ENCODE measurements around the gene CADPS.

The CADPS gene

DNA sequence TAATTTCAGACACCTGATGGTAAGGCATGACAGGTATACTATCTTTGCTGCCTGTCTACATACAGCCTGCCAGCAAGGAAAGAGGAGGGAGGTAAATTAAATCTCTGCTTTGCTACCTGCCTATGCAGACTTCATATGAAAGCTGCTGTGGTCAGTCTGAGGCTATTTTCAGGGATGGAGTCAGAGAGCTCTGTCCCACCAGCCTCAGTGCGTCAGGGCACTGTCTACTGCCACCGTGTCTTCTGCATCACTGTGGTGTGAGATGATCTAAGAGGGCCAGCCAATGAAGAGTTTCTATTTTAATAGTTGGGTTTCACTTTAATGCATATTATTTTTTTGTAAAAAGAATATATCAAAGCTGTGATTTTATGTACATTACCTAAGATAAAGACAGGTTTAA lies 125.6 kb downstream of the CADPS start:
- DNase-seq (ENCODE audit: low spot score): no peak

DNA sequence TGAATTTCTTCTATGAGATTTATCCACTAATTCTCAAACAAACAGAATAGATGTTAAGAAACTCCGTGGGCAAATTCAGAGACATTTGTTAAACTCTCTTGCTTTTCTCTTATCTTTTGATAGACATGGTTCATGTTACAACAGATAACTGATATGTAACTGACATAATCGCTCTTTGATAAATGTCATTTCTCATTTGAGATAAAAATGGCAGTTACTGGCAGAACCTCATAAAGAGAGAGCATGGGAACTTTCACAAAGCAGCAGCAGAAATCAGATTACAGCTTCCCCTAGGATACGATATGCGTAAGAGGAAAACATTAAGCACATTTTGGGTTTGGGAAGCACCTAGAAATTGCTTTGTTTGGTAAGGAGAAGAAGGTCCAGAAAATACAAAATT lies 126.1 kb downstream of the CADPS start:
- no peak for DNase-seq (ENCODE audit: low spot score)

DNA sequence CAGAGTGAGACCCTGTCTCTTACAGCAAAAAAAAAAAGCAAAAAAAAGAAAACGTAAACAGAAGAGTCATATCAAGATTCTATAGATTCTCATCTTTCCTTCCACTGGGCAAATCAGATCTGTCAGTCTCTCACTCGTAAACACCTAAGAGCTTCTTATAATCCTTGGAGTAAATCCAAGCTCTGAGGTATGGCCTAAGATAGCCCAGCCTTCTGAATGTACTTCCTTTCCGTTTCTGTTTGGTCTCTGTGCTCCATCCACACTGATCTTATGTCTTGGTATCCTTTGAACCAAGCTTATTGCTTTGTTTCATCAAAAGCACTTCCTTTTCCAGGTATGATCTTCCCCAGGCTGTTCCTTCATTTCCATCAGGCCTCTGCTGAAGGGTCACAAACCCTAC lies 137.8 kb downstream of the CADPS start:
- no peak for DNase-seq (ENCODE audit: low spot score)

DNA sequence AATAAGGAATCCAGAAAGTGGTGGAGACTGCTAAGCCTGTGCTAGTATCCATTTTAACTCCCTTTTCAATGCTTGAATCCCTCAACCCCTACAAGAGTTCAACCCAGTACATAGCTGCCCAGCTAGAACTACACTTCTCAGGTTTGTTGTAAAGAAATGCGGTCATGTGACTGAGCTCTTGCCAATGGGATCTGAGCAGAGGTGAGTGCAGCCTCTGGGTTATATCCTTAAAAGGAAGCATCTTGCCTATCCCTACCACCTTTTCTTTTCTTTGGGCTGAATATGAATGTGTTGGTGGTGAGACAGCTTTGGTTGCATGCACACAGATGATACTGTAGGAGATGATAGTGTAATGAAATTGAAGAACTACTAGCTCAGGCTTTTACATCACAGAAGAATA lies 139.7 kb downstream of the CADPS start:
- no peak for DNase-seq (ENCODE audit: low spot score)

DNA sequence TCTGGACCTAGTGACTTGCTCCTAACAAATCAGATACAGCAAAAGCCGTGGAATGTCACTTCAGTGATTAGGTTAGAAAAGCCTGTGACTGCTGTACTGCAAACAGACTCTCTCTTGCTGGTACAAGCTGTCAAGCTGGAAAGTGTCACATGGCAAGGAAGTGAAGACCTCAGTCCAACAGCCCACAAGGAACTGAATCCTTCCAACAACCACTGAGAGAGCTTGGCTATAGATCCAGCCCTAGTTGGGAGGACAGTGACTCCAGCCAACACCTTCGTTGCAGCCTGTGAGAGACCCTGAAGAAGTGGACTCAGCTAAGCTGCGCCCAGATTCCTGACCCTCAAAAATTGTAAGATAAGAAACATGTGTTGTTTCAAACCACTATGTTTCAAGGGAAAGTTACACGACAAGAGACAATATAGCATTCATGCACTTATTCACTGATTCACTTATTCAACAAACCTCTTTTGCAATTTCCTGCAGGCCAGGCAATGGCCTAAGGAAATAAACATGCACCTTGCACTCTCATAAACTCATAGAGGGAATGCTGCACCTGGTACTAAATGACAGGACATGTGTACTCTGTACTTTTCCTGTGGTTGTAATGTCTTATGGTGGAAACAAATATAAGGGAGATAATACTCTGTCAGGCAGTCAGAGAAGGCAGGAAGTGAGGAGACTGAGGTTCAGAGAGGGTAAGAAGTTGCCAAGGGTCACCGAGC lies 142.9 kb downstream of the CADPS start:
- DNase-seq (ENCODE audit: low spot score): no peak

DNA sequence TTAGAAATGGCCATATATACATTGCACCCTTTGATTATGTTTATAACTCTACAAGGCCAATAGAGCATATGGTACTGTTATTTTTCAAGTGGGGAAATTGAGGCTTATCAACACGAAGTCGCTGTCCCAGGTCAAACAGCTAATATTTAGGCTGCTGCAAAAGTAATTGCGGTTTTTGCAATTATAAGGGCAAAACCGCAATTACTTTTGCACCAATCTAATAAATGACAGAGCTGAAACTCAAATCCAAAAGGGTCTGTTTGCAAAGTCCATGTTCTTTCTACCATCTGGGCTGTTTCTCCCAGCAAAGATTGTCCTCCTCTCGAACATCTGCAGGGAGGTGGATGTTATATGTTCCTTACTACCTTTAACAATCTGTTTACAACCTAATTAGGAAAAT lies 147.2 kb downstream of the CADPS start:
- DNase-seq (ENCODE audit: low spot score): no peak

DNA sequence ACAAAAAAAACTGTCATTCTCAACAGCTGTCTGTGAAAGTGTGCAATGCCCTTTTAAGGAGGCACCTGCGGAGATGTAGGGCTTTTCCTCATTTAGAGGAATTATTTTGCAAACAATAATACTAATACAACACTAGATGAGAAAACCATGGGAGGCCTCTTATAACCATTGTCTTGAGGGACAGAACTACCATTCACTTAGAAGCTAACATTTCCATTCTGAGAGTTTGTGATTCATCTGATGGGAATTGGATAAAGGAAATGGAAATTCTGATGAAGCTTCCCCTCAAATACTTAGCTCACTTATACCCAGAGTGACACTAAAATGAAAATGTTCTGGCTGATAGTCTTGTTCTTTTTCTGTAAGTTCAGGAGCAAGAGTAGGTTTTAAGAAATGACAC lies 147.7 kb downstream of the CADPS start:
- peak; percentile 5 for DNase-seq (ENCODE audit: low spot score)

DNA sequence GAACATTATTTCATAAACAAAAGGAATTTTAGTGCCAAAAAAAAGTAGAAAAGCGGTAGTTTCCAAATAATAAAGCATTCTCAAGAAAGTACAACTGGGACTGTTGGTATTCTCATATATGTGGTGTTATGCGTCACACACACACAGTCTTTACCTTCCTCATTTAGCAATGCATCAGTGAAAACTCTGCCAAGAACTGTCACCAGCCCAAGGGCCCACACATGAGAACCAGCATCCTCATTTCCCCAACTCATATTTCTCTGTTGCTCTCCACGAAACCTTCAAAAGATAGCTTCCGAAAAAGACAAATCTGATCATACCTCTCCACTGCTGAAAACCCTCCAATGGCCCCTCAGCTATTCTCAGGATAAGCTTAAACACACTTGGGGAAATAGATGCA lies 150.7 kb downstream of the CADPS start:
- no peak for DNase-seq (ENCODE audit: low spot score)

DNA sequence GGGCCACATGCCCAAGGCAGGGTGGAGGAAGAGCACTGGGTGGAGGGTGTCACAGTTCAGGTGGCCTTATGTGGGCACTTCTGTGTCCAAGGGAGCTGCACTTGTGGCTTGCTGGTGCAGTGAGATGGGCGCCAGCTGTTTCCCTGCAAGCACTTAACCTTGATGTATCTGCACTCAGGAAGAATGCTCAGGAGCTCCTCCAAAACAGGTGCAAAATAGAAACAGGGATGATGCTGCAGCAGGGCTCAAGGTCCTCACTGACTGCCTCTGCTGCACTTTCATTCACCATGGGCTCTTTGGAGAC lies 151.3 kb downstream of the CADPS start:
- no peak for DNase-seq (ENCODE audit: low spot score)

DNA sequence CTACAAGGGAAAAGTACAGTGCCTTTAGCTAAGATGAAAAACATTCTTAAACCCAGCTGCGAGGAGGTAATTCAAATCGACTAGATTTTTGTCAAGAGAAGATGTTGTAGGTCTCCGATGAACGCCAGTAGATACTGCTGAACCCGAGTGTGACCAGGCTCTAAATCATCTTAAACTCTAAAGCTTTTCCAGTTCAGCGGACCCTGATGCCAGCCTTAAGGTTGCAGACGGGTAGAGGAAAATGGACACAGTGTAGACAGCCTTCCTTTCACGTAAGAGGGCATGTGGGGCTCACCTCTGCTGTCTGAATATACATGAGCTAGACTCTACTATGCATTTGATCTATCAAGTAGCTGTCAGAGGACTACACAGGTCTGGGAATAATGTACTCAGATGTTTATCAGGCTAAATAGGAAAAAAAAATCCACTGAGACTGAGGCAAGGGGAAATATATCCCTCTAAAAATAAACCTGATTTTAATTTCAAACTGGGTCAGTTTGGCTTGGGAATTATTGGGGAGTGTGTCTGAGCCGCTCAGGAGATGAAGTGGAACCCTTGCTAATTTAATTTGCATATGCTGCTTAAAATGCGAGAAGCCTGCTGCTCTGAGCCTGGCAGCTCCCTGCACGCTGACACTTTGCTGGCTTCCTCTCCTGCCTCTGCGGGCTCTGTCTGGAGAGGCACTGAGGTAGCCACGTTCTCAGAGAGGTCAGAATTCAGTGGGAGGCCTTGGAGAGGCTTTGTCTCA lies 151.9 kb downstream of the CADPS start:
- DNase-seq (ENCODE audit: low spot score): no peak

DNA sequence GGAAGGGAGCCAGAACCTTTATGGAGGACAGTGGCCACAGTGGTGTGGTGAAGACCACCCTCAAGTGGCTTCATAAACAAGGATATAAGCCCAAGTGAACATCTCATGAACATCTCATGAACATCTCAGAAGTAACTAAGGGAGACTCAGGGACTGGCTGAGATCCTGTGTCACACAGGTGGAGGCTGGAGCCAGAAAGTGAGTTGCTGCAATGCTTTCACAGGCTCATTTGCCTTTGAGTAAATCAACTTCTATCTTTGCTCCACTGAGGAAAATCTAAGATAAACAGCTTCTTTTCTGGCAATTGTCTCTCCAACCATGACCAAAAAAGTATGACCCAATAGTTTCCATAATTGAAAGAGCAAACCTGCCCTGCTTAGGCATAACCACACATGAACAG lies 152.9 kb downstream of the CADPS start:
- no peak for DNase-seq (ENCODE audit: low spot score)

DNA sequence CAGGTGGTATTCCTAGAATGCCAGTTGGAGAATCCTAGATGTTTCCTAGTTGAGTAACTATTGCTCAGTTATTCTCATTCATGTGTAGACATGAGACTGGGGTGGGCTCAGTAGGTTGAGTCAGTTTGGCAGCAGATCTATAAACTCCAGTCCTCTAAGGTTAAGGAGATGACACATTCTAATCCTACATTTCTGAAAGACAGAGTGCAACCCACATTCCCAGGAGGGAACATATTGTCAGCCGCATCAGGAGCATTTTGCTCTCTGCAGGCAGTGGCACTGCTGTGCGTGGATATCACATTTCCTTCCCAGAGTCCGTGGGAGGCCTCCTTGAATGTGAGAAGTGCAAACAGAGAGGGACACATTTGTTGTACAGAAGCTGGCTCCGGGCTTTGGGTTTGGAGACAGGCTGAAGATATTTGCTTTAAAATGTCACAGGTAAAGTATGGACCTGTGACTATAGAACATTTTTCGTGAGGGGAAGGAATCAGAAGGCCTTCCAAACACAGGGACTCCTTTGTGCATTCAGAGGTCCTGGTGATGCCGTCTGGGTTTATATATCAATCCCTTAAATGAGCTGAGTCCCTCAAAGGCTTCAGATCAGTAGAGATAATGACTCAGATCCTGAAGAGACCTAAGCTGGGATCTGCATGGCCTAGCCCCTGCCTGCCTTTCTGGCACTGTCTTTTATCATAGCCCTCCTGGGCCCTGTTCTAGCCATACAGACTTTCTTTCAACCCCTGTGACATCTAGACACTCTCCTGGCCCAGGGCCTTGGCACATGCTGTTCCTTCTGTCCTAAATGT lies 156.5 kb downstream of the CADPS start:
- no peak for DNase-seq (ENCODE audit: low spot score)

DNA sequence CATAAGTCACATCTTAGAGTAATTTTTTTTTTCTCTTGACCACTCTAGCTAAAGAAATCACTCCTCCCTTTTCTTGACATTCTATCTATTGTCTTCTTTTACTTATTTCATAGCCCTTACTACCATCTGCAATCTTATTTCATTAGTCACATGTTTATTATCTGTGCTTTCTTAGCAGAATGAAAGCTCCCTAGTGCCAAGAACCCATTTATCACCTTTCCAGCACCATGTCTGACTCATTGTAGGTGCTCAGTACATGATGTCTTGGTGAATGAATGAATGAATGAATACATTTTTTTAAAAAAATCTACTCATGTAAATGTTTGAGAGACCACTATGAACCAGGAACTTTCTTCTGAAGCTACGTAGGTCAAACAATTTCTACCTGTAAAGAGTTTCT lies 157.2 kb downstream of the CADPS start:
- no peak for DNase-seq (ENCODE audit: low spot score)

DNA sequence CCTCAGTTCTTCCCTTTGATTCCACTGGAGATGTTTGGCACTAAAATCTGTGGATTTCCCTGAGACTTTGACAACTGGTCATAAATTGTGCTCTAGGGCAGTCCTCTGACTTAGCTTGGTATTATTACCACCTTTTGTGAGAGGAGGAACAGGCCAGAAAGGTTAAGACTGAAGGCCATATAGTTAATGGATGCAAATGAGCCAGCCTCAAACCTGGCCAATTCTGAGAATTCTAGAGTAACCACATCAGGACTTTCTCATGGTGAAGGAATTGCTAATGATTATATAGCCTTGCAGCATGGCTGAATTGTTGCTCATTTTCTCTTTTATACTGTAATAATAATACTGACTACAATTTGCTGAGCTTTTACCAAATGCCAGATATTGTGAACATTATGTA lies 162.5 kb downstream of the CADPS start:
- no peak for DNase-seq (ENCODE audit: low spot score)

DNA sequence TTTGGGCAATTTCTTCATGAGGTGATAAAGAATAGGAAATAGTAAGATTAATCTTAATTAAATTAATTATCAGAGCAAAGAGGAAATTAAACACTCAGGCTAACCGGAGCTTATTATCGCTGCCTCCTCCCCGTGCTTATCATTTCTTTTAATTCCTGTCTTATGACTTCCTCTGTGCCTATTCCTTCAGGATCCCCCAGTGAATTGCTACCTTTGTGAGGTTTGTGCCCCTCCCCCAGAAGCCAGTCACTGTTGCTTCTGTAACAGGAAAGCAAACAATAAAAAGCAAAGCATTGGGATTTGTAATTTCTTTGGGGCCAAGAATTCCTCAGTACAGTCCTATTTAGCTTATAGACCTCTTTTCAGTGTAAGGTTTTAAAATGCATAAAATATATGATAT lies 164.5 kb downstream of the CADPS start:
- no peak for DNase-seq (ENCODE audit: low spot score)

DNA sequence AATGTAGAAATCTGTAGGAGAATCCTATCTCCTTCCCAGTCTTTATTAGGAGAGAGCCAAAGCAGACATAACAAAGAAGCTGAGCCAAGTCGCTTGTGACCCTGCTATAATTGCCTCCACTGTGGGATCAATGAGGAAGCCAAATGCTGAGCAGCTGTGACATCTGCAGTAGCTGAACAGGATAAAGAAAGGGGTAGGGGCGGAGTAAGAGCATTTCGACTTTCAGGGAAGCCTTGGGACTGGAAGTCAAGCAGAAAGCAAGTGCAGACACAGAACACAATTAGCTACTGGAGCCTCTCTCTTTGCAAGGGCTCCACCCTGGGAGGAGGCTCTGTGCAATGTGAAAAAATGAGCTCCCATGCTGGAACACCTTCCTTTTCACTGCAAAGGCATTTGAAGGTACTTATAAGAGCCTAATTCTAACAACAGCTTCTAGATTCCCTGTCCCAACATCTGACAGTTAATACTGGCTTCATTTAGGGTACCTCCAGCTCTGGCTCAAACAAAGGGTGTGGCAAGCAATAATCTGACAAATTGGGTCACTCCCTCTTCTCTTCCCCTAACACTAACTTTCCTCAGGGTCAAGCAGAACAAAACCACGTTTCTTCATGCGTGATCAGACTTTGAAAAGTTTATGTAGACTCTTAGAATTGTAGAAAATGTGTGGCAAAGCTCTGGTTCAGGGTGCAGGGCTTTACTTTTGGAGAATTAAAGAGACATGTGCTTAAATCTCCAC lies 166.4 kb downstream of the CADPS start:
- no peak for DNase-seq (ENCODE audit: low spot score)

DNA sequence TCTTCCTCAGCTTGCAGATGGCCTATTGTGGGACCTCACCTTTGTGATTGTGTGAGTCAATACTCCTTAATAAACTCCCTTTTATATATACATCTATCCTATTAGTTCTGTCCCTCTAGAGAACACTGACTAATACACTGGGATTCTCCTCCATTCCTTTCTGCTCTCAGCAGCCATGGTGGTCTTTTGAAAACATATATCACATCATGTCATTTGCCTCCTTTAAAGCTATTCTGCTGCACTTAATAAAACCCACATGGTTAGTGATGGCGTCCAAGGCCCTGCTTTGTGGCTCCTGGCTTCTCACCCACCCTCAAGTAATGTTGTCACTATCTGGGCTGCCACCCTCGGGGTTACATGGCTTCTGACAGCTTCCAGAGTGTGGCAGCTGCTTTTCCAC lies 169.5 kb downstream of the CADPS start:
- no peak for DNase-seq (ENCODE audit: low spot score)

DNA sequence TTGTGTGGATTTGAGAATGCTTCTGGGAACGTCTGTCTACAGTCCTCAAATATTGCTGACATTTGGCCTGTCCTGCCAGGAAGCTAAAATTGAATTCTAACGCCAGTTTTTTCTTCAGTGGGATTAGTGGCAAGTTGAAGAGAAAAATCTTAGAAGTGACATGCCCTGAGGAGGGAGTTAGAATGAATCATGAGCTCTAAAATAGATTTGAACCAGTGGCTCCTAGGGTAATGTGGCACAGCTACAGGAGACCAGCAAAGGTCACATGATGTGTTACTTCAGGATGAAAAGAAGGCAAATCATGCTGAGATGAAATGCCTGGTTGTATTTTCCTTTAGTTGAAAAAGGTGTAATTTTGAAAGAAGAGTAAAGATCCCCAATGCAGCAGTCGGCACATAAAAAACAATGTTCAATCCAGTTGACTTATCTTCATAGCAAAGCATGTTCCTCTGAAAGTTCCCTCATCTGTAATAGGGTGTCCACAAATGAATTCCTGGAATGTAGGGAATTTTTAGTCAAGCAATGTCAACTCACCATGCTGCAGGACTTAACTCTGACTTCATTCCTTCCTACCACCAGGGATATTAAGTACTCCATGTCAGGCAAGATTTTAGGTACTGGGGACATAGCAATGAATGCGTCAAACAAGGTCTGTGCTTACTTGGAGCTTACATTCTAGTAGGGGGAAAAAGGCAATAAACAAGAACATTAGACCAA lies 171.6 kb downstream of the CADPS start:
- DNase-seq (ENCODE audit: low spot score): no peak

DNA sequence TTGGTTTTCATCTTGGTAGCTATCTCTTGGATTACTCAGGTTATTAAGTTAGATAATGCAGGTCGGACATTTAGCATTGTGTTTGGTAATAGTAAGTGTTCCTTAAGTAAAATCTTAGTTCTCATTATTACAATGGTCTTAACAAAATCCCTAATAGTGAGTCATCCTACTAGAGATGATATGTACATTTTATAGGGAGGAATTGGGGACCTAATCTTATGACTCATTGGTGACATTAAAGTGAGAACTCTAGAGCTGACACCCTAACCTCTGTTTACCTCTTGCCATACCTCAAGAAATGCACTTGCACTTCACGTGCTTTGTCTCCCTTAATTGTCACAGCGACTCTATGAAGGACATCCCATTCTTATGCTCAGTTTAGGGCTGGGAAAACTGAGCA lies 174.9 kb downstream of the CADPS start:
- no peak for DNase-seq (ENCODE audit: low spot score)

DNA sequence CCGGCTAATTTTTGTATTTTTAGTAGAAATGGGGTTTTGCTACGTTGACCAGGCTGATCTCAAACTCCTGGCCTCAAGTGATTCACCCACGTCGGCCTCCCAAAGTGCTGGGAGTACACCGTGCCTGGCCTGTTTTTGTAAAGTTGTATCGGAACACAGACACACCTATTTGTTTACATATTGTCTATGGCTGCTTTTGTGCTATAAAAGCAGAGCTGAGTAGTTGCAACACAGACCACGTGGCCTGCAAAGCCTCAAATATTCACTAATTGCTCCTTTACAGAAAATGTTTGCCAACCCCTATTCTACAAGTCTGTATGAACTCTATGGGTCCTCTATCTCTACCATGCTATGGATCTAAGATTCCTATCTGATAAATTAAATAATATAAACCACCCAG lies 175.5 kb downstream of the CADPS start:
- no peak for DNase-seq (ENCODE audit: low spot score)

DNA sequence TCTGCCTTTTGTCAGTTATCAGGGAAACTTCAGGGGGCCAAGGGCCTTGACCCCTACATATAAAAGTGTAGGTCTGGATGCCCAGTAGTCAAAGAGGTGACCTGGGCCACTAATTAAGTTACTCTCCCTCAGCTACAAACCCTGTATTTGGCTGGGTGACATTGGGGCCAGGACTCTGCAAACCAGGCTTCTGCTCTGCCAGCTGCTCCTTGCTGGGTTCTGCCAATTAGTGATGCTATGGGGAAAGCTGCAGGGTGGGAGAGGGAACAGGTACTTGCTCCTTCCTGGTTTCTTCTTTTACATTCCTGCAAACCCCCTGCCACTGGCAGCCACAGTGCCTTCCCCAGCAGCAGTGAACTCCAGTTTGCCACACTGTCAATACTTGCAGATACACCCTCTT lies 179.2 kb downstream of the CADPS start:
- no peak for DNase-seq (ENCODE audit: low spot score)

DNA sequence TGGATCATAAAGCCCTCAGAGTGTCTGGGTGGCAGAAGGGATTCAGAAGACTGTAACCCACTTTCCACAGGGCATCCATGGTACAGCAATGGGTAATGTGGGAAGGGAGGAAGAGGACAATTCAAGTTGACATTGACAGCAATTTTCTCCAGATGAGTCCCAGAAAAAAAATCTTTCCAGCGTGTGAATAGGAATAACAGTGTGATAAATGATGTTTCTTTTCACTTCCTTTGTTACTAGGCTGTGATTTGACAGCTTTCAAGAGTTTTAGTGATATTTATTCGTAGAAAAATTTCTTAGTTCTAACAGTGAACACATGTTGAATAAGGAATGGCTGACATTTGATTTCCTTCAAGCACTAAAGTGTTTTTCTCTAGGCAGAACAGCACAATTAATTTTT lies 186.4 kb downstream of the CADPS start:
- no peak for DNase-seq (ENCODE audit: low spot score)

Data from RKO (cell line).